ENCODE measurements around the gene RFX2. TPM values are rescaled to one million over a fixed set of nuclear protein-coding genes. Genes with fewer than 3 reads are reported as not detected.
A peak's percentile ranks its signal among the peaks of the same experiment; 100 is the strongest.
"Not testable (repeated sequence)": the region's sequence is repeated elsewhere in the genome, so short reads cannot be mapped to it uniquely, and the experiment has no call there.

The RFX2 gene
- total RNA-seq, 6 experiments from 2014 or later = 1.6 to 2.9 (median 1.9) TPM

DNA sequence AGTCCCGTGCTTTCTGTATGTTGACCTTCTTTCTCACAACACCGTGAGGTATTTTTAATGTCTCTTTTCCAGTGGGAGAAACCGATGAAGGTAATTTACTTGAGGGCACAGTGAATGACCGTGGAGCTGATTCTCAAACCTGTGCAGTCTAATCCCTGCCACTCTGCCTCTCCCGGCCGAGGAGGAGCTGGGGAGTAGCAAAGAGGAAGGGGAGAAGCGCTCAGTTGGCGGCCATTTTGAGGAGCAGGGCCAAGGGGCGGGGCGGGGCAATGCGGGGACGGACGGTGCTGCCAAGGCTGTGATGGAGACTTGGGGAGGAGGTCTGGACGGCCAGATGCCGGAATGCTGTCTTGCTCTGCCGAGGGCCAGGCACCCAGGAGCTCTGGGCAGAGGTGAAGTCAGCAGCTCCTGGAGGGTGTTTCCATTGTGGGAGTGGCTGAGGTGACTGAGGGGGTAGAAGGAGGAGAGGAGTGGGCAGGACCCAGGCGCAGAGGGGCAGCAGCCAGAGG, 120.0 kb downstream of the RFX2 start:
- Histone ChIP-seq H3K9me3 (no peaks in the 10 kb centered on the region), H3K4me1 (peaks cover 0 to 12% (median 4%) of the 10 kb centered on the region in 4 donors), H3K27me3 (no peaks in the 10 kb centered on the region), H3K36me3 (no peaks in the 10 kb centered on the region), H3K4me3 (no peak overlapping the region), H3K27ac (no peak overlapping the region)
- TF ChIP-seq POLR2A (IDR thresholded peaks at IDR 0.05) = no peak
- TF ChIP-seq, protein P1, sequence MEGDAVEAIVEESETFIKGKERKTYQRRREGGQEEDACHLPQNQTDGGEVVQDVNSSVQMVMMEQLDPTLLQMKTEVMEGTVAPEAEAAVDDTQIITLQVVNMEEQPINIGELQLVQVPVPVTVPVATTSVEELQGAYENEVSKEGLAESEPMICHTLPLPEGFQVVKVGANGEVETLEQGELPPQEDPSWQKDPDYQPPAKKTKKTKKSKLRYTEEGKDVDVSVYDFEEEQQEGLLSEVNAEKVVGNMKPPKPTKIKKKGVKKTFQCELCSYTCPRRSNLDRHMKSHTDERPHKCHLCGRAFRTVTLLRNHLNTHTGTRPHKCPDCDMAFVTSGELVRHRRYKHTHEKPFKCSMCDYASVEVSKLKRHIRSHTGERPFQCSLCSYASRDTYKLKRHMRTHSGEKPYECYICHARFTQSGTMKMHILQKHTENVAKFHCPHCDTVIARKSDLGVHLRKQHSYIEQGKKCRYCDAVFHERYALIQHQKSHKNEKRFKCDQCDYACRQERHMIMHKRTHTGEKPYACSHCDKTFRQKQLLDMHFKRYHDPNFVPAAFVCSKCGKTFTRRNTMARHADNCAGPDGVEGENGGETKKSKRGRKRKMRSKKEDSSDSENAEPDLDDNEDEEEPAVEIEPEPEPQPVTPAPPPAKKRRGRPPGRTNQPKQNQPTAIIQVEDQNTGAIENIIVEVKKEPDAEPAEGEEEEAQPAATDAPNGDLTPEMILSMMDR (IDR thresholded peaks at IDR 0.05) = no peak
- DNase-seq = no peak
- intact Hi-C loops (cut with DNase I) = no loop called here
- 44% methylated on average over 8 of the region's 17 CpGs for WGBS (ENCODE audit: insufficient coverage, low coverage, low lambda C conversion rate, missing lambda C conversion rate)
- ATAC-seq = no peak

DNA sequence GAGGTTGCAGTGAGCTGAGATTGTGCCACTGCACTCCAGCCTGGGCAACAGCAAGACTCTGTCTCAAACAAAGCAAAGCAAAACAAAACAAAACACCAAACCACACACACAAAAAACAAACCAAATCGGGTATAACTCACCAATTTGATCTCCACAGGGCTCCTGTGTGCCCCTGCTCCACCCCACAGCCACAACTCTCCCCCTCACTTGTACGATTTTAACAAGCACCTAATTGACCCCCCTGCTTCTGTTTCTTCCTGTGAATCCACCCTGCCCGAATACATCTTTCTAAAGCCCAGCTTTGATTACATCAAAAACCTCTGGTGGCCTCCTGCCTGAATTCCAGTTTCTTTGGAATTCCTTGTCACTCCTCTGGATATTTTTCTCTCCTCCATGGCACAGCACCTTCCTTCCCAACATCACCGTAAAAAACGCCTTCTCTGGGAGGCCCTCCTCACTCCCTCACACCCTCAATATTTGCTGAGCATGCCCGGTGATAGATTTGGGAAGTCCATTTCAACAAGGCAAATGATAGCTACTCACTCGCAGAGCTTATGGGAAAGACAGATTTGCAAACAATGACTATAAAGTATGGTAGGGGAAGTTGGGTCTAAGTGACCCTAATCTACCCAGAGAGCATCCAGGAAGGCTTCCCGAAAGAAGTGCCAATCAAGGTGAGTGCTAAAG, 120.8 kb downstream of the RFX2 start:
- Histone ChIP-seq H3K27me3 (no peaks in the 10 kb centered on the region), H3K4me3 (no peak overlapping the region), H3K27ac (no peak overlapping the region), H3K4me1 (peaks cover 0 to 12% (median 4%) of the 10 kb centered on the region in 4 donors), H3K9me3 (no peaks in the 10 kb centered on the region), H3K36me3 (no peaks in the 10 kb centered on the region)
- WGBS (ENCODE audit: insufficient coverage, low coverage, low lambda C conversion rate, missing lambda C conversion rate) = 66% methylated on average over 7 of the region's 8 CpGs
- ATAC-seq (no peak), DNase-seq (no peak)
- TF ChIP-seq POLR2A (IDR thresholded peaks at IDR 0.05) = no peak
- TF ChIP-seq, protein P1 (IDR thresholded peaks at IDR 0.05) = no peak
- intact Hi-C loops (cut with DNase I) = loop anchor here (5.0 kb wide), 1 partner anchor 33 kb away; no protein-coding TSS in a partner anchor

DNA sequence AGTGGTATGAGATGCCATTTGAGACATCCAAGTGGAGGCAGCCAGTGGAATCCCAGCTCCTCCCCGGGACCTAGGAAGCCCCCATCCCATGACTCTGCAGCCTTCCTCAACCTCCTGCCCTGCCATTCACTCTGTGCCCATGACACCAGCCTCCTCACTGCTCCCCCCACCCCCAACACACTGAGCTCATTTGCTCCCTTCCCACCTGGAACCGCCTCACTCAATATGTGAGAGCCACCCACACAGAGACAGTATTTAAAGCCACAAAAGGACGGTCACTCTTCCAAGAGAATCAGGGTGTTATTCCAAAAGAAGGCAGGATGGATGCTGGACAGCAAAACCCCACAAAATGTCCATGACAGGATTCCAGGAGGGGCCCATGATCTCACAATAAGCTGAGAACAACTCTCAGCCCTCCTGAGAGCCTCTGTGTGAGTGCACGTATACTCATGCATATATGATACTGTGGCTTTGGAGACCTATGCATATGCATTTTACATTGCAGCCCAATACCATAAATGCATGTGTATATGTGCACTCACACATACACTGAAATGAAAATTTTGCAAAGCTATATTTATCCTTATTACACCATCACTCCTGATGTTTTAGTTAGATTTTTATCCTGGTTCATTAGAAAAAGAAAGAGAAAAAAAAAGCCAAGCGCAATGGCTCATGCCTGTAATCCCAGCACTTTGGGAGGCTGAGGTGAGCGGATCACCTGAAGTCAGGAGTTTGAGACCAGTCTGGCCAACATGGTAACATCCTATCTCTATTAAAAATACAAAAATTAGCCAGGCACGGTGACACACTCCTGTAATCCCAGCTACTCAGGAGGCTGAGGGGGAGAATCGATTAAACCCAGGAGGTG, 121.5 kb downstream of the RFX2 start:
- Histone ChIP-seq H3K36me3 (no peaks in the 10 kb centered on the region), H3K4me3 (no peak overlapping the region), H3K4me1 (peaks cover 0 to 15% (median 4%) of the 10 kb centered on the region in 4 donors), H3K27ac (no peak overlapping the region), H3K27me3 (no peaks in the 10 kb centered on the region), H3K9me3 (no peaks in the 10 kb centered on the region)
- 86% methylated on average over 5 of the region's 8 CpGs for whole genome bisulfite sequencing (ENCODE audit: insufficient coverage, low coverage, low lambda C conversion rate, missing lambda C conversion rate)
- ATAC-seq = no peak
- TF ChIP-seq, protein P1 (IDR thresholded peaks at IDR 0.05) = no peak
- no peak for TF ChIP-seq POLR2A (IDR thresholded peaks at IDR 0.05)
- DNase-seq = no peak
- intact Hi-C loops (cut with DNase I) = loop anchor here (5.0 kb wide), 1 partner anchor 34 kb away; no protein-coding TSS in a partner anchor

DNA sequence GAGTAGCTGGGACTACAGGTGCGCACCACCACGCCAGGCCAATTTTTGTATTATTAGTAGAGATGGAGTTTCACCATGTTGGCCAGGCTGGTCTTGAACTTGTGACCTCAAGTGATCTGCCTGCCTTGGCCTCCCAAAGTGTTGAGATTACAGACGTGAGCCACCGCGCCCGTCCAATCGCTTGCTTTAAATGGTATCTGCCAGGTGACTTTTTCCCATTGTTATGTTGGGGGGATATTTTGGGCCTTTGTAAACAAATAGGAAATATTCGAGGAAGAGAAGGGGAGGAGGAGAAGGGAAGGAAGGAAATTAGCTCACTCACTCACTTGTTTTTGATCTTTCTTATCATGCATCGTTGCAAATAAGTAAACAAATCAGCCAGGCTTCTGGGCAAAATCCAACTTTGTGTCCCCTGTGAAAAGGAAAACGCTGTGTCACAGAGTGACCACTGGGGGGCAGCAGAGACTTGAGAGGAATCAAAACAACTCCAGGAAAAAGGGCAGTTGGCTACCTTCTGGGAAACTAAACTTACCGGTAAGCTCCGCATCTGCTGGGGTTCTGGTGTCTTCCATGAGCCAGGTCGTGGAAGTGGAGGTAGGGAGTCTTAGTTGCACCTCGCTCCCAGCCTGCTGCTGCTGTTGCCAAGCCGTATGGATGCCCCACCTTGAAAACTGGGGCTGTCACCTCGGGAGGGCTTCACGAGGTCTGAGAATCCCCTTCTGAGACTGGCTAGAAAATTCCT, 123.1 kb downstream of the RFX2 start:
- intact Hi-C loops (cut with DNase I) = loop anchor here (5.0 kb wide), 1 partner anchor 35 kb away; no protein-coding TSS in a partner anchor

DNA sequence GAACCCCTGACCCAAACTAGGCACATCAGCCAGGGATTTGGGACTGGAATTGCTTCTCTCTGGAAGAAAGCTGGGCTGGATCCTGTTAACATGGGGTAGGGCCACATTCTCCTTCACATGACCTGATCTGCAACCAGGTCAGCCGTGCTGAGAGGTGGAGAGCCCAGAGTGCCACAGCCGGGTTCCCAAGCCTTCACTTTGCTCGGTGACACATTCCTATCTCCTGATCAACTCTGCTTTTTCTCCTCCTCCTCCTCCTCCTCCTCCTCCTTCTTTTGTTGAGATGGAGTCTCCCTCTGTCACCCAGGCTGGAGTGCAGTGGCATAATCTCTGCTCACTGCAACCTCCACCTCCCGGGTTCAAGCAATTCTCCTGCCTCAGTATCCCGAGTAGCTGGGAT, 124.5 kb downstream of the RFX2 start:
- WGBS (ENCODE audit: insufficient coverage, low coverage, low lambda C conversion rate, missing lambda C conversion rate) = 76% methylated on average over 2 of the region's 5 CpGs
- intact Hi-C loops (cut with DNase I) = loop anchor here (5.0 kb wide), 1 partner anchor 36 kb away; no protein-coding TSS in a partner anchor

More for the DNA sequence above, 123.1 kb downstream of the RFX2 start:
- Histone ChIP-seq H3K4me1 (peaks cover 0 to 24% (median 4%) of the 10 kb centered on the region in 4 donors), H3K4me3 (peak overlapping the region; percentile 11 to 28 (median 18)), H3K27me3 (no peaks in the 10 kb centered on the region), H3K36me3 (no peaks in the 10 kb centered on the region), H3K27ac (peak overlapping the region in 1 of 3 donors; percentile 32), H3K9me3 (no peaks in the 10 kb centered on the region)
- under 1% methylated on average over 13 of the region's 17 CpGs for WGBS (ENCODE audit: insufficient coverage, low coverage, low lambda C conversion rate, missing lambda C conversion rate)
- ATAC-seq (peak; percentile 83 to 92 (median 86)), DNase-seq (peak; percentile 75 to 87 (median 81))
- TF ChIP-seq POLR2A (IDR thresholded peaks at IDR 0.05) = no peak
- TF ChIP-seq, protein P1 (IDR thresholded peaks at IDR 0.05) = peak; percentile 95 to 97 (median 96)

More for the DNA sequence above, 124.5 kb downstream of the RFX2 start:
- H3K36me3 ChIP-seq, DNase-seq, H3K27me3 ChIP-seq, ATAC-seq, H3K9me3 ChIP-seq, H3K27ac ChIP-seq, H3K4me3 ChIP-seq: not testable (repeated sequence)
- H3K4me1 ChIP-seq = peaks cover 0 to 24% (median 4%) of the 10 kb centered on the region in 4 donors

Data from right lobe of liver (tissue), 6 donors.